ENCODE results near the gene CSRNP3. TPM values are rescaled to one million over a fixed set of nuclear protein-coding genes. Genes with fewer than 3 reads are reported as not detected.

The CSRNP3 gene
- total and polyA plus RNA-seq, 2 donors (not counting 1 experiment from before 2014, with no cell fraction given), result not detected

DNA sequence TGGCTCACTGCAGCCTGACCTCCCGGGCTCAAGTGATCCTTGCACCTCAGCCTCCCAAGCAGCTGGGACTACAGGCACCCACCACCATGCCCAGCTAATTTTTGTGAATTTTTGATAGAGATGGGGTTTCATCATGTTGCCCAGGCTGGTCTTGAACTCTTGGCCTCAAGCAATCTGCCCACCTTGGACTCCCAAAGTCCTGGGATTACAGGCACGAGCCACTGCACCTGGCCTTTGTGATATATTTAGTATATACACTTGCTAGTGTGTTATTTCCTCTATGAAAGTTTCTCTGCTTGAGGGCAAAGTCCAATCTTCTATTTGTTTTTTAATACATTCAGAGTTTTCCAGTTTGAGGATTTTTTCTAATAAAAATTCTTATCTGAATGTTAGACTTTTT is 205.3 kb downstream of the CSRNP3 start:
- Histone ChIP-seq H3K4me1 (ENCODE audit: control insufficient read depth in 2 of 2, insufficient read depth in 2 of 2, low read length in 2 of 2) (peaks cover 12 to 32% of the 10 kb centered on the region in 2 donors), H3K79me2 (ENCODE audit: control insufficient read depth, insufficient read depth, low read length) (no peaks in the 10 kb centered on the region), H3K27ac (ENCODE audit: low read length in 2 of 2) (no peak overlapping the region), H4K20me1 (ENCODE audit: control insufficient read depth, insufficient read depth, low read length, poor library complexity, severe bottlenecking) (no peaks in the 10 kb centered on the region), H3K27me3 (replicated peaks in 1 of 4; ENCODE audit: control extremely low read depth in 1 of 4, control insufficient read depth in 3 of 4, insufficient read depth in 4 of 4, low read length in 3 of 4) (no peaks in the 10 kb centered on the region), H3K9ac (ENCODE audit: low read length) (no peak overlapping the region), H3K36me3 (replicated peaks in 1 of 2; ENCODE audit: control extremely low read depth in 1 of 2, control insufficient read depth in 1 of 2, extremely low read depth in 1 of 2, insufficient read depth in 2 of 2, low read length in 1 of 2) (no peaks in the 10 kb centered on the region), H3K4me3 (ENCODE audit: control extremely low read depth in 1 of 5, extremely low read depth in 1 of 5, insufficient read depth in 1 of 5, low read depth in 2 of 5, low read length in 4 of 5) (no peak overlapping the region), H3K4me2 (replicated peaks; ENCODE audit: low read depth, low read length, poor library complexity, severe bottlenecking) (no peak overlapping the region), H3K9me3 (ENCODE audit: control extremely low read depth in 1 of 3, control insufficient read depth in 2 of 3, insufficient read depth in 1 of 3, low read length in 2 of 3) (peaks cover 3 to 7% (median 5%) of the 10 kb centered on the region in 3 donors), H2AFZ (ENCODE audit: insufficient read depth, low read depth, low read length, poor library complexity, severe bottlenecking) (no peak overlapping the region)
- Mint-ChIP-seq H3K4me3 (no peak overlapping the region), H3K9me3 (ENCODE audit: insufficient read depth) (peaks cover 7% of the 10 kb centered on the region), H3K27ac (no peak overlapping the region), H3K4me1 (peaks cover 29% of the 10 kb centered on the region), H3K27me3 (no peaks in the 10 kb centered on the region)
- intact Hi-C loops (cut with micrococcal nuclease), result no loop called here
- TF ChIP-seq EZH2 (IDR thresholded peaks at IDR 0.05; ENCODE audit: borderline replicate concordance, insufficient read depth, low read depth, low read length, poor library complexity, severe bottlenecking), result no peak
- TF ChIP-seq, protein P1, sequence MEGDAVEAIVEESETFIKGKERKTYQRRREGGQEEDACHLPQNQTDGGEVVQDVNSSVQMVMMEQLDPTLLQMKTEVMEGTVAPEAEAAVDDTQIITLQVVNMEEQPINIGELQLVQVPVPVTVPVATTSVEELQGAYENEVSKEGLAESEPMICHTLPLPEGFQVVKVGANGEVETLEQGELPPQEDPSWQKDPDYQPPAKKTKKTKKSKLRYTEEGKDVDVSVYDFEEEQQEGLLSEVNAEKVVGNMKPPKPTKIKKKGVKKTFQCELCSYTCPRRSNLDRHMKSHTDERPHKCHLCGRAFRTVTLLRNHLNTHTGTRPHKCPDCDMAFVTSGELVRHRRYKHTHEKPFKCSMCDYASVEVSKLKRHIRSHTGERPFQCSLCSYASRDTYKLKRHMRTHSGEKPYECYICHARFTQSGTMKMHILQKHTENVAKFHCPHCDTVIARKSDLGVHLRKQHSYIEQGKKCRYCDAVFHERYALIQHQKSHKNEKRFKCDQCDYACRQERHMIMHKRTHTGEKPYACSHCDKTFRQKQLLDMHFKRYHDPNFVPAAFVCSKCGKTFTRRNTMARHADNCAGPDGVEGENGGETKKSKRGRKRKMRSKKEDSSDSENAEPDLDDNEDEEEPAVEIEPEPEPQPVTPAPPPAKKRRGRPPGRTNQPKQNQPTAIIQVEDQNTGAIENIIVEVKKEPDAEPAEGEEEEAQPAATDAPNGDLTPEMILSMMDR (IDR thresholded peaks at IDR 0.05), result no peak
- WGBS (ENCODE audit: insufficient coverage), result no CpG with 5 or more reads among the region's 2 CpGs
- ChIA-PET CTCF (no interaction called here), POLR2A (no interaction called here)
- ATAC-seq (ENCODE audit: low read depth), result no peak
- DNase-seq, result no peak

- ChIA-PET CTCF (no interaction called here), POLR2A (no interaction called here)
- H3K9me3 Mint-ChIP-seq (ENCODE audit: insufficient read depth), result peaks cover 7% of the 10 kb centered on the region
- peaks cover 12 to 32% of the 10 kb centered on the region in 2 donors for H3K4me1 ChIP-seq (ENCODE audit: control insufficient read depth in 2 of 2, insufficient read depth in 2 of 2, low read length in 2 of 2)
- no peak overlapping the region for H3K27ac Mint-ChIP-seq
- H3K27me3 ChIP-seq (replicated peaks in 1 of 4; ENCODE audit: control extremely low read depth in 1 of 4, control insufficient read depth in 3 of 4, insufficient read depth in 4 of 4, low read length in 3 of 4), result no peaks in the 10 kb centered on the region
- TF ChIP-seq, protein P1 (IDR thresholded peaks at IDR 0.05), result no peak
- TF ChIP-seq EZH2 (IDR thresholded peaks at IDR 0.05; ENCODE audit: borderline replicate concordance, insufficient read depth, low read depth, low read length, poor library complexity, severe bottlenecking), result no peak
- H3K27ac ChIP-seq (ENCODE audit: low read length in 2 of 2), result no peak overlapping the region
- H3K27me3 Mint-ChIP-seq, result no peaks in the 10 kb centered on the region
- DNase-seq, result no peak
- intact Hi-C loops (cut with micrococcal nuclease), result no loop called here
- H2AFZ ChIP-seq (ENCODE audit: insufficient read depth, low read depth, low read length, poor library complexity, severe bottlenecking), result peak overlapping the region; percentile 50
- peaks cover 29% of the 10 kb centered on the region for H3K4me1 Mint-ChIP-seq
- no CpG with 5 or more reads among the region's 1 CpG for WGBS (ENCODE audit: insufficient coverage)
- no peaks in the 10 kb centered on the region for H3K79me2 ChIP-seq (ENCODE audit: control insufficient read depth, insufficient read depth, low read length)
- H3K9ac ChIP-seq (ENCODE audit: low read length), result no peak overlapping the region
- H4K20me1 ChIP-seq (ENCODE audit: control insufficient read depth, insufficient read depth, low read length, poor library complexity, severe bottlenecking), result no peaks in the 10 kb centered on the region
- H3K36me3 ChIP-seq (replicated peaks in 1 of 2; ENCODE audit: control extremely low read depth in 1 of 2, control insufficient read depth in 1 of 2, extremely low read depth in 1 of 2, insufficient read depth in 2 of 2, low read length in 1 of 2), result no peaks in the 10 kb centered on the region
- peak overlapping the region; percentile 35 for H3K4me2 ChIP-seq (replicated peaks; ENCODE audit: low read depth, low read length, poor library complexity, severe bottlenecking)
- H3K4me3 ChIP-seq (ENCODE audit: control extremely low read depth in 1 of 5, extremely low read depth in 1 of 5, insufficient read depth in 1 of 5, low read depth in 2 of 5, low read length in 4 of 5), result no peak overlapping the region
- no peak for ATAC-seq (ENCODE audit: low read depth)
- H3K9me3 ChIP-seq (ENCODE audit: control extremely low read depth in 1 of 3, control insufficient read depth in 2 of 3, insufficient read depth in 1 of 3, low read length in 2 of 3), result peaks cover 1 to 7% (median 5%) of the 10 kb centered on the region in 3 donors
- H3K4me3 Mint-ChIP-seq, result no peak overlapping the region
These were observed 206.1 kb downstream of the CSRNP3 start for GRCh38 chr2:165675551-165675968.
